Measurements from ENCODE around the gene CETP. TPM values are rescaled to one million over a fixed set of nuclear protein-coding genes. Genes with fewer than 3 reads are reported as not detected.

Gene CETP
- total and polyA plus RNA-seq, 2 of the 8 experiments (the other 6 are each of a cell fraction or from before 2014, with no cell fraction given) = not detected

GRCh38 chr16:56932721-56933619, 28.8 kb upstream of the CETP start (continued):
- TF ChIP-seq POU5F1 (IDR thresholded peaks at IDR 0.05; ENCODE audit: low read depth, low read length) = no peak
- TF ChIP-seq USF2 (IDR thresholded peaks at IDR 0.05; ENCODE audit: low read length) = peak; percentile 68
- TF ChIP-seq SP2 (IDR thresholded peaks at IDR 0.05; ENCODE audit: low read length) = no peak
- no peak for TF ChIP-seq SIRT6 (IDR thresholded peaks at IDR 0.05; ENCODE audit: low read length)
- TF ChIP-seq TBP (IDR thresholded peaks at IDR 0.05; ENCODE audit: low read depth, low read length) = no peak
- no peak for TF ChIP-seq GABPA (IDR thresholded peaks at IDR 0.05; ENCODE audit: borderline replicate concordance, insufficient read depth, low read length)
- no peak for TF ChIP-seq SP4 (IDR thresholded peaks at IDR 0.05; ENCODE audit: low read length)
- no peak for TF ChIP-seq PHF8 (conservative IDR thresholded peaks at IDR 0.05; ENCODE audit: low read depth, low read length)
- TF ChIP-seq SUZ12 (IDR thresholded peaks at IDR 0.05; ENCODE audit: low read length) = no peak
- TF ChIP-seq RNF2 (IDR thresholded peaks at IDR 0.05; ENCODE audit: borderline replicate concordance, low read depth, low read length, missing control alignments, poor library complexity, severe bottlenecking) = no peak
- TF ChIP-seq CBX8 (IDR thresholded peaks at IDR 0.05; ENCODE audit: borderline replicate concordance, low read depth, low read length) = no peak
- TF ChIP-seq CEBPB (IDR thresholded peaks at IDR 0.05; ENCODE audit: low read depth, low read length) = peak; percentile 61; the same call in 1 of the 2 replicates
- TF ChIP-seq POLR2A (IDR thresholded peaks at IDR 0.05; ENCODE audit: control extremely low read depth in 1 of 2, low read depth in 2 of 2, low read length in 2 of 2) = peak in 1 of 2 experiments; percentile 41; a peak in 1 of 3 replicates
- TF ChIP-seq SIX5 (IDR thresholded peaks at IDR 0.05; ENCODE audit: low read depth, low read length) = no peak
- no peak for TF ChIP-seq ASH2L (IDR thresholded peaks at IDR 0.05; ENCODE audit: low read length)
- TF ChIP-seq CREB1 (IDR thresholded peaks at IDR 0.05) = no peak
- TF ChIP-seq SP1 (IDR thresholded peaks at IDR 0.05; ENCODE audit: low read depth, low read length) = no peak
- no peak for TF ChIP-seq BRCA1 (IDR thresholded peaks at IDR 0.05; ENCODE audit: low read depth, low read length)
